Cardiac fibroblast (primary cell): ENCODE results near the gene FUOM.

ENCODE experiments used
- DNase-seq, 2 donors: peaks; one replicate each; pipeline versions ENCODE4 v3.0.0 to v3.0.0-alpha.2; 2010; ENCODE audit warnings: low read depth in 2 of 2
- H3K4me3 ChIP-seq, 2 donors: replicated peaks in 1 of 2; 1 replicate in 1 of 2; 2 replicates in 1 of 2; pipeline ENCODE4 v1.5.1; 2011; ENCODE audit warnings: low read depth in 2 of 2, low read length in 2 of 2, mild to moderate bottlenecking in 2 of 2, moderate library complexity in 1 of 2
- CTCF ChIP-seq: IDR thresholded peaks from one replicate; pipeline ENCODE4 v1.5.1; 2011; ENCODE audit warnings: low read depth, mild to moderate bottlenecking, low read length, inconsistent platforms

The FUOM gene

DNA sequence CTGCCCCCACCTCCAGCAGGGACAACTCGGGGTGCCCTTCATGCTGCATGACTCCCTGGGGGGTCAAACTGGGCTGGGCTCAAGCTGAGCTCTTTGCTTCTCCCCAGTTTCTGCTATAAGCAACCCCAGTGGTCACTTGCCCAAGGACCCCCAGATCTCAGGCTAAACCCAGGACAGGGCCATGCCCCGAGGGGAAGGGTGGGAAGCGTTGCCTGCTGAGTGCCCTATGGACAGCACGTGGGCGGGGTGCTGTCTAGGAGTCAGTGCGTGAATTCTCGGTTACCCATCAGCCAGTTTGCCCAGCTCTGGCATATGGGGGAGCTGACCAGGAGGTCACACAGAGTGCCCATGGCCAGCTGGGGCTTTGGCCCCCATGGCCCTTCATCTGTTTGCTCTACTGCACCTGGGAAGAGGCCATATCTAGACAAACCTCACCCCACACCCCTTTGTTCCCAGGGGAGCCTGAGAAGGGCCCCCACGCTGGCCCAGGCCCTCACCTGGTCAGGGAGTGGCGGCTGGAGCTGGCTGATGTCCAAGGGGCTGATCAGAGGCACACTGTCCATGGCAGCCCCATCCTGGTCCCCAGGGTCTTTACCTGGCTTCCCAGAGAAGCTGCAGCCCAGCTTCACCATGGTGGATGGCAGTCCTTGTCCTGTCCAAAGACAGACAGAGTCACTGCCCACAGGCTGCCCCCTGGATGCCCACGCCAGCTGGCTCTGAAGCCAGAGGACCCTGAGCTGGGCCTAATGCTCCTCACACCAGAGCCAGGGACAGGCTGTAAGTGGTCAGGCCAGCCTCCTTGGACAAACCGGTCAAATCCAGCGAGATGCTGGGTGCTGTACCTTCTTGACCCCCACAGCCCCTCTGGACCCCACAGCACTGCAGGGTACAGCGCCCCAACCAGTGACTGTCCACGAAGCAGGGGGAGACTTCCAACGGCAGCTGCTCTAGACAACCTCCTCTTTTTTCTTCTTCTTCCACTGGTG is 29.2 kb downstream of the FUOM start:
- no peak for TF ChIP-seq CTCF

DNA sequence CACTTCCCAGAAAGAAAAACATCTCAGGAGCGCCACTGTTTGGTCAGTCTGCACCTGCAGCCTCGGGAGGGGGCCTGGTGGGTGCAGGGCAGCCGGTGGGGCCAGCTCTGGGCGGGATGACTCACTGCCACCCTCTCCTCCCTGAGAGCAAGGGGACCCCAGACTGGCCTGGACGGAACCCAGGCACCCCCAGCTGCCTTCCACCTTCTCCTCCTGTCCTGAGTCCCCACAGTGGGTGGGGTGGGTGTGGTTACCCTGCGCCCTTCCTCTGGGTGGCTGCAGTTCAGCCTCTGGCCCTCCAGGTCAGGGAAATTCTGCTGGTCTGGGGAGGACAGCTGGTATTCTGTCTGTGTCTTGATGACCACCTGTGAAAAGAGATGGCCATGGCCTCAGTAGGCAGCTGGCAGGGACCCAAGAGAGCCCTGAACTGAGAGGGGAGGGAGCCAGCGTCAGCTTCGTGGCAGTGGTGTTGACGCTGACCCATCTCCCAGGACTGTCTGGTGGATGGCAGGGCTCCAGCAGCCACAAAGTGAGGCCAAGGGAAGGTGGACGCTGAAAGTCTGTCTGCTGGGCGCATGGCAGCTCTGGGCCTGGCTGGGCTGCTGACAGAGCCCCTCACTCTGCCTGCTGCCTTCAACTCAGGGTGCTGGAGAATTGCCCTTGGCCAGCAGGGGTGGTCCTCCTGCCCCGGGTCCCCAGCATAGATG is 30.0 kb downstream of the FUOM start:
- no peak for DNase-seq
- no peak for TF ChIP-seq CTCF
- no peak overlapping the region for H3K4me3 ChIP-seq

More for the DNA sequence above, 29.2 kb downstream of the FUOM start:
- DNase-seq: no peak
- H3K4me3 ChIP-seq: no peak overlapping the region

DNA sequence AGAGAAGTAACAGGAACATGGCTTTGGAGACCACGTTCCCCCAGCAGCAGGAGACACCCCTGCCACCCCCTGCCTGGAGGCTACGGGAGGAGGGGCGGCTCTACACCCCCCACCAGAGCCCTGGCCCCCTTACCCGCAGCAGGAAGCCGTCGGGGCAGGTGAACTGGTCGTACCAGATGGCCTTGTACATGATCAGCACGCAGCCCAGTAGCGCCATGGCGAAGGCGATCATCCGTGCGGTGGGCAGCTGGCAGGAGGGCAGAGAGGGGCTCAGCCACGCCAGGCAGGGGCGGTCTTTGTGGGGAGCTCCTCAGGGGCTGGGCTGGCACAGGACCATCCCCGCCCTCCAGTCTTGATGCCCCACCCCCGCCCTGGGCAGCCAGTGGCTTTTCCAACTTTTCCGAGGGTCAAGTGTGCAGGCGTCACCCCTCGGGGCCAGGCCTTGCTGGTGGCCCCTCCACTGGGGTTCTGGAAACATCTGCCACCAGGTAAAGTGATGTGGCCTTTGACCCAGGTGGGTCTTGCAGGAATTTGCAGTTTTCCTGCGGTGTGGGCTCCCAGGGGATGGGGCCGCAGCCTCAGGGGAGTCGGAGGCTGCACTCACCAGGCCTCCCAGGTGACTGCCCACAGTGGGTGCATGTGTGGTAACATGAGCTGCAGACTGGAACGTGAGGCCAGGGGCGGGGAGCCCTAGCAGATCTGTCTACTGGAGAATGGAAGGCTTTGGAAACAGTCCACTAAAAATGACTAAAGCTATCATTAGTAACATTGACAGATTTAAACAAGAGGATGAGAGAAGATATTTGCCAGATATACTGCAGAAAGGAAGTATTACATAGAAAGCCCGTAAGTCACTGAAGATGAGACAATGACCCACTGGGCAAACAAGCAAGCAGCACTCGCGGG is 30.8 kb downstream of the FUOM start:
- TF ChIP-seq CTCF: no peak
- H3K4me3 ChIP-seq: no peak overlapping the region
- no peak for DNase-seq

- peak overlapping the region in 1 of 2 donors; percentile 9 for H3K4me3 ChIP-seq
- no peak for TF ChIP-seq CTCF
- no peak for DNase-seq
Measured at GRCh38 chr10:133326223-133326551, 31.6 kb downstream of the FUOM start.

GRCh38 chr10:133325440-133326222 is 32.2 kb downstream of the FUOM start:
- no peak for DNase-seq
- H3K4me3 ChIP-seq: peak overlapping the region; percentile 23 to 36

More at GRCh38 chr10:133325440-133326222, 32.2 kb downstream of the FUOM start:
- no peak for TF ChIP-seq CTCF
